K562 (cell line): ENCODE results near the gene YAF2.

ENCODE experiments used
- FOXA3 ChIP-seq, 2 experiments: fragments of 450-650 bp in 1 of 2; sonication (generic) in 1 of 2; formaldehyde crosslinking; IDR thresholded peaks in 1 of 2; conservative IDR thresholded peaks in 1 of 2; 2 replicates each; pipeline versions ENCODE4 v1.4.0 to v1.8.0; 2020 to 2022; ENCODE audit warnings: mild to moderate bottlenecking in 2 of 2, missing genetic modification reagents in 1 of 2
- MXI1 ChIP-seq: IDR thresholded peaks from 2 replicates; pipeline ENCODE4 v1.6.1; 2011; ENCODE audit warnings: low read depth, mild to moderate bottlenecking, improper control_type of control experiment, low read length
- NCOA6 ChIP-seq: fragments of 450-650 bp; IDR thresholded peaks from 2 replicates; pipeline ENCODE4 v1.6.1; 2017; ENCODE audit warnings: mild to moderate bottlenecking
- RFX5 ChIP-seq: IDR thresholded peaks from 2 replicates; pipeline ENCODE4 v1.6.1; 2011; ENCODE audit warnings: low read depth, mild to moderate bottlenecking, improper control_type of control experiment, low read length
- RNF2 ChIP-seq: sonication (generic); IDR thresholded peaks from 2 replicates; pipeline ENCODE4 v1.6.1; 2016
- SREBF1 ChIP-seq: fragments of 150-350 bp; IDR thresholded peaks from 2 replicates; pipeline ENCODE4 v1.6.1; 2014; ENCODE audit warnings: antibody characterized with exemption, low read depth, low read length, borderline replicate concordance
- TEAD4 ChIP-seq, 2 experiments: sonication (generic) in 1 of 2; formaldehyde crosslinking in 1 of 2; IDR thresholded peaks; 2 replicates each; pipeline versions ENCODE4 v1.6.1 to v1.8.0; 2012 to 2022; ENCODE audit warnings: borderline replicate concordance in 1 of 2, inconsistent platforms in 1 of 2, low read length in 1 of 2, mild to moderate bottlenecking in 1 of 2, missing genetic modification reagents in 1 of 2
- TF ChIP-seq, protein P1 (sequence below): sonication (generic); formaldehyde crosslinking; IDR thresholded peaks from 2 replicates; pipeline ENCODE4 v1.8.0; 2022; ENCODE audit warnings: missing genetic modification reagents, mild to moderate bottlenecking, borderline replicate concordance
- TF ChIP-seq, protein P2 (sequence below), 2 experiments: fragments of 450-650 bp in 1 of 2; sonication (generic) in 1 of 2; formaldehyde crosslinking in 1 of 2; IDR thresholded peaks in 1 of 2; conservative IDR thresholded peaks in 1 of 2; 2 replicates each; pipeline versions ENCODE4 v1.6.1 to v1.8.1; 2016 to 2023; ENCODE audit warnings: mild to moderate bottlenecking in 2 of 2, moderate library complexity in 2 of 2, inconsistent platforms in 1 of 2, missing genetic modification reagents in 1 of 2
- TF ChIP-seq, protein P3 (sequence below): fragments of 450-650 bp; formaldehyde crosslinking; conservative IDR thresholded peaks from 2 replicates; pipeline ENCODE4 v1.4.0; 2022; ENCODE audit warnings: mild to moderate bottlenecking, missing genetic modification characterization
- TF ChIP-seq, protein P4 (sequence below), 3 experiments: IDR thresholded peaks in 2 of 3; conservative IDR thresholded peaks in 1 of 3; 2 replicates each; pipeline ENCODE4 v1.5.1; 2011 to 2012; ENCODE audit warnings: low read length in 3 of 3, mild to moderate bottlenecking in 3 of 3, control low read depth in 2 of 3, improper control_type of control experiment in 1 of 3, inconsistent platforms in 1 of 3, low read depth in 1 of 3, mixed read lengths in 1 of 3, moderate library complexity in 1 of 3; ENCODE audit not compliant: insufficient read depth in 2 of 3

DNA sequence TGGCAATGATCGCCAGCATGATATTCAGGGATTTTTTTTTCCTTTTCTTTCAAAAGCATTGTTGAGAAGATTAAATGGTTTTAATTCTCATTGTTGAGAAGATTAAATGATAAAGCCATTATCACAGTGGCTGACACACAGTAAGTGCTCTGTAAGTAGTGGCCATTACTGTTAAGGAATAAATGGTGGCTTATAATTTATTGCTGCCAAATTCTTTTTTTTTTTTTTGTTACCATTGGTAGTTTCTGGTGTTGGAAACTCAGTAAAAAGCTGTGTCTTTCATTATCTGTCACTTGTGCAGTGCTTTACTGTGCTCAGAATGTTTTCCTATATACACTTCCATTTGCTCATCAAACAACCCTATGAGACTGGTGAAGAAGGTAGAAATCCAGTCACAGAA is 15.3 kb downstream of the YAF2 start:
- TF ChIP-seq MXI1 (no peak), NCOA6 (no peak), FOXA3 (CRISPR knock-in tag; conservative IDR thresholded peaks at IDR 0.05 in 1 of 2, IDR thresholded peaks at IDR 0.05 in 1 of 2) (no peak), RNF2 (no peak), SREBF1 (no peak), RFX5 (no peak), TEAD4 (IDR thresholded peaks at IDR 0.05; ENCODE audit: low read length) (no peak), TEAD4 (CRISPR knock-in tag; IDR thresholded peaks at IDR 0.05; ENCODE audit: borderline replicate concordance) (no peak)
- TF ChIP-seq, protein P1, sequence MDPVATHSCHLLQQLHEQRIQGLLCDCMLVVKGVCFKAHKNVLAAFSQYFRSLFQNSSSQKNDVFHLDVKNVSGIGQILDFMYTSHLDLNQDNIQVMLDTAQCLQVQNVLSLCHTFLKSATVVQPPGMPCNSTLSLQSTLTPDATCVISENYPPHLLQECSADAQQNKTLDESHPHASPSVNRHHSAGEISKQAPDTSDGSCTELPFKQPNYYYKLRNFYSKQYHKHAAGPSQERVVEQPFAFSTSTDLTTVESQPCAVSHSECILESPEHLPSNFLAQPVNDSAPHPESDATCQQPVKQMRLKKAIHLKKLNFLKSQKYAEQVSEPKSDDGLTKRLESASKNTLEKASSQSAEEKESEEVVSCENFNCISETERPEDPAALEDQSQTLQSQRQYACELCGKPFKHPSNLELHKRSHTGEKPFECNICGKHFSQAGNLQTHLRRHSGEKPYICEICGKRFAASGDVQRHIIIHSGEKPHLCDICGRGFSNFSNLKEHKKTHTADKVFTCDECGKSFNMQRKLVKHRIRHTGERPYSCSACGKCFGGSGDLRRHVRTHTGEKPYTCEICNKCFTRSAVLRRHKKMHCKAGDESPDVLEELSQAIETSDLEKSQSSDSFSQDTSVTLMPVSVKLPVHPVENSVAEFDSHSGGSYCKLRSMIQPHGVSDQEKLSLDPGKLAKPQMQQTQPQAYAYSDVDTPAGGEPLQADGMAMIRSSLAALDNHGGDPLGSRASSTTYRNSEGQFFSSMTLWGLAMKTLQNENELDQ (CRISPR knock-in tag): no peak
- TF ChIP-seq, protein P2, sequence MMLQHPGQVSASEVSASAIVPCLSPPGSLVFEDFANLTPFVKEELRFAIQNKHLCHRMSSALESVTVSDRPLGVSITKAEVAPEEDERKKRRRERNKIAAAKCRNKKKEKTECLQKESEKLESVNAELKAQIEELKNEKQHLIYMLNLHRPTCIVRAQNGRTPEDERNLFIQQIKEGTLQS (IDR thresholded peaks at IDR 0.05): no peak
- TF ChIP-seq, protein P2 (CRISPR knock-in tag; conservative IDR thresholded peaks at IDR 0.05): no peak
- TF ChIP-seq, protein P3, sequence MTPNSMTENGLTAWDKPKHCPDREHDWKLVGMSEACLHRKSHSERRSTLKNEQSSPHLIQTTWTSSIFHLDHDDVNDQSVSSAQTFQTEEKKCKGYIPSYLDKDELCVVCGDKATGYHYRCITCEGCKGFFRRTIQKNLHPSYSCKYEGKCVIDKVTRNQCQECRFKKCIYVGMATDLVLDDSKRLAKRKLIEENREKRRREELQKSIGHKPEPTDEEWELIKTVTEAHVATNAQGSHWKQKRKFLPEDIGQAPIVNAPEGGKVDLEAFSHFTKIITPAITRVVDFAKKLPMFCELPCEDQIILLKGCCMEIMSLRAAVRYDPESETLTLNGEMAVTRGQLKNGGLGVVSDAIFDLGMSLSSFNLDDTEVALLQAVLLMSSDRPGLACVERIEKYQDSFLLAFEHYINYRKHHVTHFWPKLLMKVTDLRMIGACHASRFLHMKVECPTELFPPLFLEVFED (CRISPR knock-in tag): no peak
- TF ChIP-seq, protein P4, sequence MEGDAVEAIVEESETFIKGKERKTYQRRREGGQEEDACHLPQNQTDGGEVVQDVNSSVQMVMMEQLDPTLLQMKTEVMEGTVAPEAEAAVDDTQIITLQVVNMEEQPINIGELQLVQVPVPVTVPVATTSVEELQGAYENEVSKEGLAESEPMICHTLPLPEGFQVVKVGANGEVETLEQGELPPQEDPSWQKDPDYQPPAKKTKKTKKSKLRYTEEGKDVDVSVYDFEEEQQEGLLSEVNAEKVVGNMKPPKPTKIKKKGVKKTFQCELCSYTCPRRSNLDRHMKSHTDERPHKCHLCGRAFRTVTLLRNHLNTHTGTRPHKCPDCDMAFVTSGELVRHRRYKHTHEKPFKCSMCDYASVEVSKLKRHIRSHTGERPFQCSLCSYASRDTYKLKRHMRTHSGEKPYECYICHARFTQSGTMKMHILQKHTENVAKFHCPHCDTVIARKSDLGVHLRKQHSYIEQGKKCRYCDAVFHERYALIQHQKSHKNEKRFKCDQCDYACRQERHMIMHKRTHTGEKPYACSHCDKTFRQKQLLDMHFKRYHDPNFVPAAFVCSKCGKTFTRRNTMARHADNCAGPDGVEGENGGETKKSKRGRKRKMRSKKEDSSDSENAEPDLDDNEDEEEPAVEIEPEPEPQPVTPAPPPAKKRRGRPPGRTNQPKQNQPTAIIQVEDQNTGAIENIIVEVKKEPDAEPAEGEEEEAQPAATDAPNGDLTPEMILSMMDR (IDR thresholded peaks at IDR 0.05 in 2 of 3, conservative IDR thresholded peaks at IDR 0.05 in 1 of 3; ENCODE audit: insufficient read depth in 2 of 3, low read depth in 1 of 3, low read length in 3 of 3): no peak
